ENCODE measurements around the gene ROBO1.
"Not testable (repeated sequence)": the region's sequence is repeated elsewhere in the genome, so short reads cannot be mapped to it uniquely, and the experiment has no call there.

ROBO1 gene

DNA sequence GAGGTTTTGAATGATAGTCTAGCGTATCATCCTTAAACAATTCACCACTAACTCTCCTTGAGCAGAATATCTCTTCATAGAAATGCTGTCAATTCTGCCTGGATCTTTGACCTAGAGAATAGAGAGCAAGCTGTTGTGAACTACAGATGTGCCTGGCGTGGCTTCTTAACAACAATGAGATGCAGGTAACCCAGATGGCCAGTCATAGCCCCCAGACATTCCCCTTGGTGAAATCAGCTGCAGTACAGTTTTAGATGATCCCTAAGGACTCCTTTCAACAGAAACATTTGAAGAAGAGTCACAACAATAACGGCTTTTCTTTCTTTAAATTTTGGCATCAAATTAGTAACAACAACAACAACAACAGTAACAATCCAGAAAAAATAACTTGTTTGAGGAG is 1041.3 kb downstream of the ROBO1 start:
- Histone ChIP-seq H3K27me3 (no peaks in the 10 kb centered on the region), H3K4me3 (ENCODE audit: low read depth in 1 of 2, low read length in 1 of 2) (no peak overlapping the region), H3K4me1 (ENCODE audit: control insufficient read depth in 1 of 2, insufficient read depth in 1 of 2, low read depth in 1 of 2, low read length in 1 of 2) (no peaks in the 10 kb centered on the region), H3K36me3 (no peaks in the 10 kb centered on the region), H3K27ac (no peak overlapping the region), H3K9me3 (no peaks in the 10 kb centered on the region)
- TF ChIP-seq, protein P1, sequence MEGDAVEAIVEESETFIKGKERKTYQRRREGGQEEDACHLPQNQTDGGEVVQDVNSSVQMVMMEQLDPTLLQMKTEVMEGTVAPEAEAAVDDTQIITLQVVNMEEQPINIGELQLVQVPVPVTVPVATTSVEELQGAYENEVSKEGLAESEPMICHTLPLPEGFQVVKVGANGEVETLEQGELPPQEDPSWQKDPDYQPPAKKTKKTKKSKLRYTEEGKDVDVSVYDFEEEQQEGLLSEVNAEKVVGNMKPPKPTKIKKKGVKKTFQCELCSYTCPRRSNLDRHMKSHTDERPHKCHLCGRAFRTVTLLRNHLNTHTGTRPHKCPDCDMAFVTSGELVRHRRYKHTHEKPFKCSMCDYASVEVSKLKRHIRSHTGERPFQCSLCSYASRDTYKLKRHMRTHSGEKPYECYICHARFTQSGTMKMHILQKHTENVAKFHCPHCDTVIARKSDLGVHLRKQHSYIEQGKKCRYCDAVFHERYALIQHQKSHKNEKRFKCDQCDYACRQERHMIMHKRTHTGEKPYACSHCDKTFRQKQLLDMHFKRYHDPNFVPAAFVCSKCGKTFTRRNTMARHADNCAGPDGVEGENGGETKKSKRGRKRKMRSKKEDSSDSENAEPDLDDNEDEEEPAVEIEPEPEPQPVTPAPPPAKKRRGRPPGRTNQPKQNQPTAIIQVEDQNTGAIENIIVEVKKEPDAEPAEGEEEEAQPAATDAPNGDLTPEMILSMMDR (IDR thresholded peaks at IDR 0.05), result no peak

DNA sequence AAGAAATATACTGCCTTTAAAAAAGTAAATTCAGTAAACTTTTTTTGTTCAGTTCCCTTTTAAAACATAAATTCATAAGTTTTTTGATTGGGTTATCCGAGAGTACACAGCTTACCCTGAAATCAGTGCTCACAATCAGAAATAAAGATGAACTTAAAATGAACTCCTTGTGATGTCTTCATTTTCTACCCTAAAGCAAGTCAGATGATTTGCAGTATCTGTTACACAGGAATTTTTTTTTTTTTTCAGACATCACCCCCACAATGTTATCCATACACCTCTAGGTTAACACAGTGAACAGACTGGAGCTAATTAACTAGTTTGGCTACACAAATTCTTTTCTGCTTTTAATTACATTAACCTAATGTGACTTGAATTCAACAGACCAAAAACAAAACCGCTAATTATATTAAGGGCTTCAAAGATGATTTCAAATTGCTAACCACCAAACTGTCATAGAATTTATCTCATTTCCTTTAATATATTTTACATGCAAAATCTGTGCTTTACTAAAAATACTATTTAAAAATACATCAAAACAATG is 1042.0 kb downstream of the ROBO1 start:
- Histone ChIP-seq H3K27ac (no peak overlapping the region), H3K4me3 (ENCODE audit: low read depth in 1 of 2, low read length in 1 of 2) (no peak overlapping the region), H3K4me1 (ENCODE audit: control insufficient read depth in 1 of 2, insufficient read depth in 1 of 2, low read depth in 1 of 2, low read length in 1 of 2) (no peaks in the 10 kb centered on the region), H3K27me3 (no peaks in the 10 kb centered on the region), H3K9me3 (no peaks in the 10 kb centered on the region), H3K36me3 (no peaks in the 10 kb centered on the region)
- TF ChIP-seq, protein P1 (IDR thresholded peaks at IDR 0.05), result no peak

DNA sequence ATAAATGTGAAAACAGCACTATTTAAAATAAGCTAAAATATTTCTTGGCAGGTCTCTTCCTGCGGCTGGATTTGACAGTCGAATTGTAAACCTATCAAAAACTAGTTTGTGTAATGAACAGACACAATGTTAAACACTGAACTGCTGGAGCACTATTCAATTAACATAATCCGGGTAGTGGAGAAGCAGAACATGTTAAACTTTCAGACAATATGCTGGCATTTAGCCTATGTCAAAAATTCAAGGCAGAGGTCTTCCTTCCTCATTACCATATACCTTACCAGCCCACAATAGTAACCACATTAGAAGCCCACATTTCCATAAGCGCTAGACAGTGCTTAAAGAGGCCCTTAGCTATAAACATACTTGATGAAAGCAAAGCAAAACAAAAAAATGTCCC is 1042.9 kb downstream of the ROBO1 start:
- Histone ChIP-seq H3K9me3 (no peaks in the 10 kb centered on the region), H3K27ac (no peak overlapping the region), H3K4me1 (ENCODE audit: control insufficient read depth in 1 of 2, insufficient read depth in 1 of 2, low read depth in 1 of 2, low read length in 1 of 2) (no peaks in the 10 kb centered on the region), H3K27me3 (no peaks in the 10 kb centered on the region), H3K4me3 (ENCODE audit: low read depth in 1 of 2, low read length in 1 of 2) (no peak overlapping the region), H3K36me3 (no peaks in the 10 kb centered on the region)
- TF ChIP-seq, protein P1 (IDR thresholded peaks at IDR 0.05), result no peak

DNA sequence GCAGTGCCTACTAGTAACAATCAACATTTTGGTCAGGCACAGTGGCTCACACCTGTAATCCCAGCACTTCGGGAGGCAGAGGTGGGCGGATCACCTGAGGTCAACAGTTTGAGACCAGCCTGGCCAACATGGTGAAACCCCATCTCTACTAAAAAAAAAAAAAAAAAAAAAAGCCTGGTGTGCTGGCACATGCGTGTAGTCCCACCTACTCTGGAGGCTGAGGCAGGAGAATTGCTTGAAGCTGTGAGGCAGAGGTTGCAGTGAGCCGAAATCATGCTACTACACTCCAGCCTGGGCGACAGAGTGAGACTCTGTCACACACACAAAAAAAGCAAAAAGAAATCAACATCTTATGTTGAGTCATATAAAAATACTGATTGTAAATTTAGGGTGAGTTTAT is 1043.4 kb downstream of the ROBO1 start:
- H3K4me1 ChIP-seq (ENCODE audit: control insufficient read depth in 1 of 2, insufficient read depth in 1 of 2, low read depth in 1 of 2, low read length in 1 of 2); H3K36me3 ChIP-seq; H3K9me3 ChIP-seq; H3K27me3 ChIP-seq; H3K27ac ChIP-seq; H3K4me3 ChIP-seq (ENCODE audit: low read depth in 1 of 2, low read length in 1 of 2): not testable (repeated sequence)

DNA sequence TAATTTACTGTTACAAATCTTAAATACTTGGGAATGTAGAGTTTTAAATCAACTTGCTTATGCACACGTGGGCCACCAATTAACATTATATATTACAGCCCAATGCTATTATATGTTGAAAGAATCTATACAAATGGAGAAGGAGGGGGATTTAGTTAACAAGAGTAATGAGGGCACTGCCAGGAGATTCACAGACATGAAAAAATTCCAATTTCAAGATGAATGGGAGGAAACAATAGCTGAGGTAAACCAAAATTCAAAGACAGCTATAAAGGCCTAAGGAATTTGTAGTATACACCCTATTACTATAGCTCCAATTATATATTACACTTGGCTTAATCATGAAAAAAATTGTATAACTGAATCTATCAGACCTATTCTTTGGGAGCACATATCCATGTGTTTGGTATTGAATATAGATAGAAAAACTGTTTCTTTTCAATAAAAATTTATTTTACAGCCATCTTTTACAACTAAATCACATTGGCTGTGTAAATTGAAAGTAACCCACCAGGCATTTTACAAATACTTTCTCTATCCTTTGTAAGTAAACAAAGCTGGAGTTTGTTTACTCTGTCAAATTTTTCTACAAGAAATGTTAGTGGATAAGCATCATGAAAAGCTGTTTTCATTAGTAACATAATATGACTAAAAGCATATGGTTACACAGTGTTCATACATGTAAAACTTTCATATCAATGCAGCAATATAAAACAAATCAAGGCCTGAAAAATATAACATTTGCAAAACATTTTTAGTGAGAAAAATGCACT is 1045.8 kb downstream of the ROBO1 start:
- no peaks in the 10 kb centered on the region for H3K9me3 ChIP-seq
- H3K4me1 ChIP-seq (ENCODE audit: control insufficient read depth in 1 of 2, insufficient read depth in 1 of 2, low read depth in 1 of 2, low read length in 1 of 2), result no peaks in the 10 kb centered on the region
- TF ChIP-seq, protein P1 (IDR thresholded peaks at IDR 0.05), result no peak
- H3K4me3 ChIP-seq (ENCODE audit: low read depth in 1 of 2, low read length in 1 of 2), result no peak overlapping the region
- no peak overlapping the region for H3K27ac ChIP-seq
- H3K36me3 ChIP-seq, result no peaks in the 10 kb centered on the region
- no peaks in the 10 kb centered on the region for H3K27me3 ChIP-seq

DNA sequence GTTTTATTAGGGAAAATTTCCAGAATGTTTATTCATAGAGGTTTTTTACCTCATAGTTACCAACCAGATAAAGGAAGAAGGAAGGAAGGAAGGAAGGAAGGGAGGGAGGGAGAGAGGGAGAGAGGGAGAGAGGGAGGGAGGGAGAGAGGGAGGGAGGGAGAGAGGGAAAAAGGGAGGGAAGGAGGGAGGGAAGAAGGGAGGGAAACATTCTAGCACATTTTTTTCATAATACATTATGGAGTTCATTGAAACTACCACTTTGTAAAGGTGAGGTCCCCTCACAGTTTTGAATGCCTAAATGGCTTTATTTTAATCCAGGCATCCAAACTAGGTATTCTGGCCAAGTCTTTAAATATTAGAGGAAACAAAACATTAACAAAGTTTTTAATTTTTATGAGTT is 1049.1 kb downstream of the ROBO1 start:
- TF ChIP-seq, protein P1 (IDR thresholded peaks at IDR 0.05), result no peak
- H3K27ac ChIP-seq, result no peak overlapping the region
- no peaks in the 10 kb centered on the region for H3K9me3 ChIP-seq
- no peaks in the 10 kb centered on the region for H3K36me3 ChIP-seq
- H3K4me3 ChIP-seq (ENCODE audit: low read depth in 1 of 2, low read length in 1 of 2), result no peak overlapping the region
- H3K4me1 ChIP-seq (ENCODE audit: control insufficient read depth in 1 of 2, insufficient read depth in 1 of 2, low read depth in 1 of 2, low read length in 1 of 2), result no peaks in the 10 kb centered on the region
- H3K27me3 ChIP-seq, result no peaks in the 10 kb centered on the region
